AG10803 (cell line): ENCODE results near the gene APOA4.
A peak's percentile ranks its signal among the peaks of the same experiment; 100 is the strongest.

Source experiments
- DNase-seq: peaks from one replicate; pipeline ENCODE4 v3.0.0; 2010; ENCODE audit warnings: low read depth
- H3K4me3 ChIP-seq: 2 replicates; pipeline ENCODE4 v1.5.1; 2011; ENCODE audit warnings: mild to moderate bottlenecking, low read length, control low read depth
- TF ChIP-seq, protein P1 (sequence below): conservative IDR thresholded peaks from 2 replicates; pipeline ENCODE4 v1.5.1; 2011; ENCODE audit warnings: mild to moderate bottlenecking, low read length, control low read depth, inconsistent platforms

APOA4 gene

DNA sequence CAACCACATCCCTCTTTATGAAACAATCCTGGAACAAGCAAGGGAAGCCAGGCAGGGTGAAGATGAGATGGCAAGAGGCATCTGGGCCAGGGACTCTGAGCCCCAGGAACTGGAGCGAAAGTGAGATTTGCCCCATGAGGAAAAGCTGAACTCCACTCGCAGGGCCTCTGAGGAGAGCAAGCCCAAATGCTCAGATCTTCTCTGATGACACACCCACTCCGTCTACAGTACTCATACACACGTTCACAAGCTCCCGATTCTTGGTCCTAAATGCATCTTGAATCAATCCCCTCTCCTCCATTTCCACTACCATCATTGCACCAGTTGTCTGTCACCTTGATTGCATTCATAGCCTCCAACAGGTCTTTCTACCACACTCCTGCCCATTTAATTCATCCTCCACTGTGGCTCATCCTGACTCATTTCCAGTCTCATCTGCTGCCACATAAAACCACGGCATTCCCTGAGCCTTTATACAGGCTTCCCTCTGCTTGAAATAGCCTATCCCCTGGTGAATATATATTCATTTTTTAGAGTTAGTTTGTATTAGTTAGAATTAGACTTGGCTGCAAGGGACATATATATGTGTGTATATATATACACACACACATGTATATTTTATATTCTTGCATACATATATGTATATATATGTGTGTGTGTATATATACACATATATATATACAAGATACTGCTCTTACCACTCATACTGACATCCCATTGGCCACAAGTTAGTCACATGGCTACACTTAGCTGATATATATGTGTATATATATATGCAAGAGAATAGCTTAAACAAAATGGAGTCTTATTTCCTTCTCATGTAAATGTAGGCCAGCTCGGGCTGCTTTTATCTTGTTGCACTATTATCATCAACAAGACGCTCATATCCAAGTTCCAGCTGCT, 30.0 kb downstream of the APOA4 start:
- H3K4me3 ChIP-seq, result no peak overlapping the region
- TF ChIP-seq, protein P1, sequence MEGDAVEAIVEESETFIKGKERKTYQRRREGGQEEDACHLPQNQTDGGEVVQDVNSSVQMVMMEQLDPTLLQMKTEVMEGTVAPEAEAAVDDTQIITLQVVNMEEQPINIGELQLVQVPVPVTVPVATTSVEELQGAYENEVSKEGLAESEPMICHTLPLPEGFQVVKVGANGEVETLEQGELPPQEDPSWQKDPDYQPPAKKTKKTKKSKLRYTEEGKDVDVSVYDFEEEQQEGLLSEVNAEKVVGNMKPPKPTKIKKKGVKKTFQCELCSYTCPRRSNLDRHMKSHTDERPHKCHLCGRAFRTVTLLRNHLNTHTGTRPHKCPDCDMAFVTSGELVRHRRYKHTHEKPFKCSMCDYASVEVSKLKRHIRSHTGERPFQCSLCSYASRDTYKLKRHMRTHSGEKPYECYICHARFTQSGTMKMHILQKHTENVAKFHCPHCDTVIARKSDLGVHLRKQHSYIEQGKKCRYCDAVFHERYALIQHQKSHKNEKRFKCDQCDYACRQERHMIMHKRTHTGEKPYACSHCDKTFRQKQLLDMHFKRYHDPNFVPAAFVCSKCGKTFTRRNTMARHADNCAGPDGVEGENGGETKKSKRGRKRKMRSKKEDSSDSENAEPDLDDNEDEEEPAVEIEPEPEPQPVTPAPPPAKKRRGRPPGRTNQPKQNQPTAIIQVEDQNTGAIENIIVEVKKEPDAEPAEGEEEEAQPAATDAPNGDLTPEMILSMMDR, result no peak
- DNase-seq, result peak; percentile 77

DNA sequence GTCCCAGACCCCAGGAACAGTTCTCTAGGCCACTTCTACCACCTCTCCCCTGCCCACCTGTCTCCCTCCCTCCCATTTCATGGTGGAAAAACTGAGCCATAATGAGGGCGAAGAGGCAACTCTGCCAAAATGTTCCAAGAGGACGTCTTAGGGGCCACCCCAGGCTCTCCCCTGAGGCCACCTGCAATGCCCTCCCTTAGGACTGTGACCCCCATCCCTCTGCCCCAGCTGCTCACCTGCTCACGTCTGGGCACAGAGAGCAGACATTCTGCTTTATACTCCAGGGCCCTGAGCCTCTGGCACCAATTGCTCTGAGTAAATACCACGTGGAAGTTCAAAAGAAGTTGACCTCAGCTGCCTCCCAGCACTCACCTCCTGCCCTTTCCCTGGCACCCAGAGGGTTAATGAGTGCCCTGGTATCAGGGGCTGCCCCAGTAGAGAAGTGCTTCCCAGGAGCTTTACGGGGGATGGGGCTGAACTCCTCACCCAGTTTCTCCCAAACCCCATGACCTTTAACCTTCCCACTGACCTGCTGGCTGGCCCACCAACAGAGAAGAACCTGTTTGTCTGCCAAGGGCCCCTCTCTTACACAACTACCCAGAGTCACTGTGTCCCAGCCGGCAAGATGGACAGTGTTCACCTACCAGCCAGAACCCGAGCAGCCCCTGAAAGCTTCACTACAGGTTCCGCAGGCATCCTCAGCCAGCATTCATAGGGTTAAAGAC, 30.8 kb downstream of the APOA4 start:
- DNase-seq, result no peak
- TF ChIP-seq, protein P1, result no peak
- H3K4me3 ChIP-seq, result no peak overlapping the region

DNA sequence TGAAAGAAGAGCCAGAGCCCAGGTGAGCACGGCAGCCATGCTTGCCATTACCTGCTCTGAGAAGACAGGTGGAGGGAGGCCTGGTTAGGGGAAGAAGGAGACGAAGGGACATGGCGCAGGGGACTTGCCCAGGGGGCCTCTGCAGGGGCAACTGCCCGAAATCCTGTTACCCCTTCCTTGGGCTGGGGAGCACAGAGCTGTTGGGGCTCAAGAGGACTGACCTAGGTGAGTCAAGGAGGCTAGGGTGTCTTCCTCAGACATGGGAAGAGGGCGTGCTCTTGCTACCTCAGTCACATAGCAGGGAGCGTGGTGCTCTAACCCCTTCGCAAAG, 31.3 kb downstream of the APOA4 start, which contains the start of gene APOA5:
TSS of gene APOA5 (minus strand) at position 67 of the 331 bp plus-strand sequence. CDS start at position 48, 19 bp downstream.
- no peak within 1 kb of the TSS for H3K4me3 ChIP-seq
- TF ChIP-seq, protein P1, result no peak
- no peak for DNase-seq

- H3K4me3 ChIP-seq, result no peak overlapping the region
- TF ChIP-seq, protein P1, result peak; percentile 93
- DNase-seq, result peak; percentile 59
These were observed 31.9 kb downstream of the APOA4 start for GRCh38 chr11:116791002-116791812.

- no peak overlapping the region for H3K4me3 ChIP-seq
- DNase-seq, result no peak
- TF ChIP-seq, protein P1, result no peak
These were observed 32.7 kb downstream of the APOA4 start for GRCh38 chr11:116790167-116791001.

- TF ChIP-seq, protein P1, result no peak
- DNase-seq, result no peak
- no peak overlapping the region for H3K4me3 ChIP-seq
These were observed 34.1 kb downstream of the APOA4 start for GRCh38 chr11:116788975-116789374.
